ENCODE measurements around the gene TRAPPC2L.

The TRAPPC2L gene, protein sequence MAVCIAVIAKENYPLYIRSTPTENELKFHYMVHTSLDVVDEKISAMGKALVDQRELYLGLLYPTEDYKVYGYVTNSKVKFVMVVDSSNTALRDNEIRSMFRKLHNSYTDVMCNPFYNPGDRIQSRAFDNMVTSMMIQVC

DNA sequence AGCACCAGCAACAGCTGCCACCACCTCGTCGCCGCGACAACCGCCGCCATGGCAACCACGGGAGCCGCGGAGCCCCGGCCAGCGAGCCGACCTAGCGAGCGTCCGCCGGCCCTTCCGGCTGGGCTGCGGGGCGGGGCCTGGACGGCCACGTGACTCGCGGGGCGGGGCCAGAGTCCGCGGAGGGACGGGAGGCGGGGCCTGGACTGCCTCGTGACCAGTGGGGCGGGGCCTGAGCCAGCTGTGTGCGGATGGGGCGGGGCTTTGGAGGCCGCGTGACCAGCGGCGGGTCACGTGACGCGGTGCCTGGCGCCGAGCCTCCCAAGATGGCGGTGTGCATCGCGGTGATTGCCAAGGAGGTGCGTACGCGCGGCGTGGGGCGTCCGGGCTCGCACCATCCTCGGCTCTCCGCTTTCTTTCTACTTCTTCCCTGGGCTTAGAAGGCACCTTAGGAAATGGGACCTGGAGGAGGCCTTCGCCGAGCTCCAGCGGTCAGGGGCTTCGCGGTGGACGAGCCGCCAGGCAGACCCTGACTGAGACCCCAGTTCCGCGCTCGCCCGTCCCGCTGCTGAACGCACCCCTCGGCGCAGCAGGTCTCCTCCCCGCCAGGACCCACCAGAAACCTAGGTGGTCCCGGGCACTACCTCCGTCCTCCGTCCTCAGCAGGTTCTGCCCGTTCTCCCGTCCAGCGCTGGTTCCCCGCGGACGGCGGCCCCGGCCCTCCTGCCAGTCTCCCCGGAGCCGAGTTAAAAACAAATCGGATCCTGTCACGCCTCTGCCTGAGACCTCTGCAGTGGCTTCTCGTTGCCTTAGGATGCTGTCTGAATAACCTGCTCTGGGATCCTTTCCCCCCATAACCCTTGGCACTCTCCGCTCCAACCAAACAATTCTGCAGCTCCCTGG is at the start of gene TRAPPC2L, which contains the start of gene GALNS:
Gene TRAPPC2L, plus strand, starts transcription at position 300 of the 900 bp plus-strand sequence. Its CDS starts 24 bp downstream, at position 324.
Gene GALNS, minus strand, starts transcription at position 120 of the 900 bp plus-strand sequence. Its CDS starts 70 bp downstream, at position 50.
- peak; percentile 95 for DNase-seq (ENCODE audit: low read depth)

DNA sequence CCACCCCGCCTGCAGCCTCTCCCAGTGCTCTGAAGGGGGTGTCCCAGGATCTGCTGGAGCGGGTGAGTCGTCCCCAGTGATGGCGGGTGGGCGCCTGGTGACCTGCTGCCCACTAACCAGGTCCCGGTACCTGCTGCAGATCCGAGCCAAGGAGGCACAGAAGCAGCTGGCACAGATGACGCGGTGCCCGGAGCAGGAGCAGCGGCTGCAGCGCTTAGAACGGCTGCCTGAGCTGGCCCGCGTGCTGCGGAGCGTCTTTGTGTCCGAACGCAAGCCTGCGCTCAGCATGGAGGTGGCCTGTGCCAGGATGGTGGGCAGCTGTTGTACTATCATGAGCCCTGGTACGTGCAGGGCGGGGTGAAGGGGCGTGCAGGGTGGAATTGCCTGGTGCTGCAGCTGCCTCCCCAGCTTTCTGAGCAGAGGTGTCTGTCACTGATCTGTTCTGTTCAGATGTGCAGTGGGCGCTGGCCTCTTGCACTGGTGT is 49.7 kb upstream of the TRAPPC2L start:
- no peak for DNase-seq (ENCODE audit: low read depth)

DNA sequence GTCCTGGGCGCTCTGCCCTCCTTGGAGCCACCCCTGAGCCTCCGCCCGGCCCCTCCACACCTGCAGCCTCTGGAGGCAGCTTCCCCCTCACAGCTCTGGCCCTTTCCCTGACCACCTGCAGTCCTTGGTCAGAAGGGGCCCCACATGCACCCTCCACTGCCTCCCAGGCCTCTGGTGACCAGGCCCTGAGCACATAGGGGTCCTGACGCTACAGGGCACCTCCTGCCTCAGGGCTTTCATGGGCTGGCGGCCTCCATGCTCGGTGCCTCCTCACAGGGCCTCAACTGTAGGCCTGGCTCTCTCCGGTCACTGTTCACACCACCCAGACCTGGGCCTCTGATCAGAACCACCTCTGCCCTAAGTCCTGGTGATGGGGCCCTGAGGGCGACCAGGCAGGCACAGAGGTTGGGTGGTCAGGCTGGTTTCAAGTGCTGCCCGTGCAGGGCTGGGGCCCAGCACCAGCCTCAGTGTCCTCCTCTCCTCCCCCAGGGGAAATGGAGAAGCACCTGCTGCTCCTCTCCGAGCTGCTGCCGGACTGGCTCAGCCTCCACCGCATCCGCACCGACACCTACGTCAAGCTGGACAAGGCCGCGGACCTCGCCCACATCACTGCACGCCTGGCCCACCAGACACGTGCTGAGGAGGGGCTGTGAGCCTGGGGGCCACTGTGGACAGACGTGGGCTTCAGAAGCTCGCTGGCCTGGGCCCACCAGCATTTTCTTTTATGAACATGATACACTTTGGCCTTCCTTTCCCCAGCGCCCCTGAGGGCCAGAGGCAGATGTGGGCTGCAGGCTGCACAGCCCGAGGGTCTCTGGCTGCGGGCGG is 49.1 kb upstream of the TRAPPC2L start:
- no peak for DNase-seq (ENCODE audit: low read depth)

DNA sequence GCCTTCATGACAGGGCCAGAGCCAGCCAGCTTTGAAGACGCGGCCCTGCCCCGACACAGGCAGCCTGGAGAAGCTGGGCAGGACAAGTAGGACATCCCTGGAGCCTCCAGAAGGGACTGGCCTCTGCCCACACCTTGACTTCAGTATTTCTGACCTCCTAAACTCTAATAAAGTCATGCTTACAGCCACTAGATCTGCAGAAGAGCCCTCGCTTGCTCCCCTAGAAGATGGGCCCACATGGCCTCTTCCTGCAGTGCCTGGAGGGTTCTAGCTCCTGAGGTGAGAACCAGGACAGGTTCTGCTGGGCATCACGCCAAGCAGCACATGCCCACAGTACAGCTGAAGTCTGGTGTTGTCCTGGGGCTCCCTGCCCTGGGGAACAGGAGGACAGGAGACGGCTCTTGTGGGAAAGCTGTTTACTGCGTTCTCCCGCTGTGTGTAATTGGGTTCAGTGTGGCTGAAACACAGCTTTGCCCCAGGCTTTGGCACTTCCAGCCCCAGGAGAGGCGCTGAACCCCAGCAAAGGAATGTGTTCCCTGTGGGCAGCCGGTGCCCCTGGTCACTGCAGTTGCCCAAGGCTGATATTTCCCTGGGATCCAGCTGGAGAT is 47.8 kb upstream of the TRAPPC2L start:
- no peak for DNase-seq (ENCODE audit: low read depth)

DNA sequence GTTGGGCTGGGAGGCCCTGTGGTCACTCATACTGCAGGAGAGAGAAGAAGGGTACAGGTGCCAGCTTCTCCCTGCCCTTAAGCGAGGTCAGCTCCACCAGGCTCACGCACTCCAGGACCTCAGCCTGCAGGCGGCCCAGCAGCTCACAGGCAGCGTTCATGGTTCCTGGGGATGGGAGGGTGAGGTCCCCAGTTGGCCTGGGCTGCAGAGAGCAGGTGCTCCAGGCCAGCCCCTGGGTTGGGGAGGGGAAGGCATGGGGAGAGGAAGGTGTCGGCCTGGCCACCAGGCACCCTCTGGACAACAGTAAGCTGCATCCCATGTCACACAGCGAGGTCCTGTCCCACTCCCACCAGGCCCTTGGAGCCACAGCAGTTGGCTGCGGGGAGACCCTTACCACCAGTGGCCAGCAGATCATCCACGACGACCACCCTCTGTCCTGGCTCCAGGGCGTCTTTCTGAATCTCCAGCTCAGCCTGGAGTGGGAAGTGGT is 47.2 kb upstream of the TRAPPC2L start:
- DNase-seq (ENCODE audit: low read depth), result no peak

DNA sequence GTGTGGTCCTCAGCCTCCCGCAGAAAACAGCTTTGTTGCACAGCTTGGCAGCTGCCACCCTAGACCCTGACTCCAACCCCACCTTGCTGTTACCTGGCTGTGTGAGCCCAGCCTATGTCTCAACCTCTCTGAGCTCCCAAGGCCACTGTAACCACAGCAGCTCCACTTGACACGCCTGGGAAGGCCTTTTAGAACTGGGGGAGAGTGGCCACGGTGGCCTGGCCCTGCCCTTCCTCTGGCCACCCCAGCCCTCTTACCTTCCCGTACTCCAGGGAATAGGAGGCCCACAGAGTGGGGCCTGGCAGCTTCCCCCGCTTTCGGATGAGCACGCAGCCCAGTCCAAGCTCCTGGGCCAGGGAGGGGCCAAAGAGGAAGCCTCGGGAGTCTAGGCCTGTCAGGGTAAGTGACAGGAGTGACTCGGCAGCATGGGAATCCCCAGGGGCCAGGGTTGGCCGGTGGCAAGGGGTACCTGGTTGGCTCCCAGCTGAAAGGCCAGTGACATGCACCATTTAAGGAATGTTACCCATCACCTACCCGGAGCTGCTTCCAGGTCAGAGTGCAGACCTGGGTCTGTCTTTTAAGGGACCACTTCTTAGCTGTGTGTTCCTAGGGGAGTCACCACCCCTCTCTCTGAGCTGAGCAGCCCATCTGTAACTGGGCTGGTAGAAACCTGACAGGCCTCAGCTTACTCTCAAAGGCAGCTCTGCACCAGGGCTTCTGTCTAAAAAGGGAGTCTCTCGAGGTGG is 46.6 kb upstream of the TRAPPC2L start:
- DNase-seq (ENCODE audit: low read depth), result no peak

DNA sequence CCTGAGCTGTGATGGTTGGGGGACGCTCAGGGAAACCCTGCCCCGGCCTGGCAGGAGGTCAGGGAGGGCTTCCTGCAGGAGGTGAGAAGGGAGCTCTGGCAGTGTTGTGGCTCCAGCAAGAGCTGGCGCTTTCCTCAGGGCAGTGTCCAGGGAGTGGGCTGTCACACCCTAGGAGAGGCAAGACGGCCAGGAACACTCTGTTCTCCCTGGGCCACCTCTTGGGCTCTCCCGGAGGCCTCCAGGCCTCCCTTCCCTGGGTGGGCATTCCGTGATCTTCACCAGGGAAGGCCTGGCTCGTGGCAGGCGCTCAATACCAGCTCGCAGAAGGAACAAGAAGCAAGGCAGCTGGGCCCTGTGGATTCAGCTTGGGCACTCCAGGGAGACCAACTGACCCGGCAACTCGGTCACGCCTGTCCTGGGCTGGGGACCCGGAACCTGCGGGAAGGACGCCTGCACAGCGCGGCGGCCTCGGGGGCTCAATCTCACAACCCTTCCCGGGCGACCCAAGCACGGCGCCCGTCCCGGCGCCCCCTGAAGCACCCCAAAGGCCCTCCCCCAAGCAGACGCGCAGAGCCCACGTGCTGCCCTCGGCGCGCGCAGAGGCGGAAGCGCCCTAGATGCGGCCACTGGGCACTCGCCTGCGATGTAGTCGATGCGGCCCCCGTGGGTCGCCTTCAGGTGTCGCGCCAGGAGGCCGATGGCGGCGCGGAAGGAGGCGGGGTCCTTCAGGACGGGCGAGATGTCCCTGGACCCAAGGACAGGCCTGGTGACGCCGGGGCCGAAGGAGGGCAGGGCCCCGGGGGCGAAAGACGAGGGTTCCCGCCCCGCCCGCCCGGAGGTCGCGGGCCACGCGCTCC is 45.8 kb upstream of the TRAPPC2L start:
- peak; percentile 83 for DNase-seq (ENCODE audit: low read depth)

DNA sequence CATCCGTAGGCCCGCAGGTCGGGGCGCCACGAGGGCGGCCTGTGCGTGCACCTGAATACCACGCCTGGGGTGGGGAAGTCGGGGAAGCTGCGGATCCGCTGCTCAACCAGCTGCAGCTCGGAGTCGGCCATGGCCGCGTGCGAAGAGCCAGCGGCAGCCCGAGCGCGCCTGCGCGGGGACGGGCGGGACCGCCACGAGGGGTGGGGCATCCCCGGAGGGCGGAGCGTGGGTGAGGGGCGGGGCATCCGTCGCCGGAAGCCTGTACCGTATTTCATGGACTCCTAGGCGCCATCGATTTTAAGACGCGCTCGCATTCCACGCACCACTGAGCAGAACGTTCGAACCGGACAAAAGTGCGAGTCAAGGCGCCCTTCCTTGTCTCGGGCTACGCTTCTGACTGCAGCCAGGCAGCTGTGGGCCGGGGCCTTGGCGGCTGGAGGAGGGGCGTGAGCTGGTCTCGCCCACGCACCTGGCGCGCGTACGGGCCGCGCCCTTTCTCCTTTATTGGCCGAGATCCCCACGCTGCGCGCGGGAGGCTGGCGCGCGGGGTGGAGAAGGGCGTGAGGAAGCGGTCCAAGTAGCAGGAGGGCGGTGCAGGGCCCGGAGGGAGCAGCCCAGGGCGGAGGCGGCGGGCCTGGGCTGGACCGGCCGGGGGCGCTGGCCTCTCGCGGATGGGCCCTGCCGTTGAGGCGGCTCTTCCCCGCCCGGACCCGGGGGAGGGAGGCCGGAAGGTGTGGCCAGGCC is 45.0 kb upstream of the TRAPPC2L start, which contains the start of gene APRT:
Gene APRT, minus strand, starts transcription at position 160 of the 744 bp plus-strand sequence. Its CDS starts 29 bp downstream, at position 131.
- peak; percentile 93 for DNase-seq (ENCODE audit: low read depth)

DNA sequence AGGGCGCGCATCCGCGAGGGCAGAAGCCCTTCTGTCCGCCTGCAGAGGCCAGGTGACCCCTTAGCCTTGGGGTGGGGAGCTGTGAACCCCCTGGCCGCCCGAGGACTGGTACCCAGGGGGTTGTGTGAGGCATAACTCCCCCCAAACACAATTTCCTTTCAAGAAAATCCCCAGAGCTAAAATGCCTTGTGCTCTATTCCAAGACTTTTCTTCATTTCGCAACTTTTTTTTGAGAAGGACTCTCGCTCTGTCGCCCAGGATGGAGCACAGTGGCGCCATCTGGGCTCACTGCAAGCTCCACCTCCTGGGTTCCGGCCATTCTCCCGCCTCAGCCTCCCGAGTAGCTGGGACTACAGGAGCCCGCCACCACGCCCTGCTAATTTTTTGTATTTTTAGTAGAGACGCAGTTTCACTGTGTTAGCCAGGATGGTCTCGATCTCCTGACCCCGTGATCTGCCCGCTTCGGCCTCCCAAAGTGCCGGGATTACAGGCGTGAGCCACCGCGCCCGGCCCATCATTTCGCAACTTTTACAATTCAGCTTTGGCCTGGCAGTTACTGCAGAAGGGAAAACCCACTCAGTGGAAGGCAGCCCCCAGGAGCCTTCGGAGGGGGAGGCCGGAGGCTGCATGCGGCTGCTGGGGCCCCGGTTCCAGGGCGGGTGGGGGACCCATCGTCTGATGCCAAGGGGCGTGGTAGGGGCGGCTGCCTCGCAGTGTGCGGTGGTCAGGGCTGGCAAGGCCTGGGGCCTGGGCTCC is 44.2 kb upstream of the TRAPPC2L start:
- DNase-seq (ENCODE audit: low read depth), result peak; percentile 62

DNA sequence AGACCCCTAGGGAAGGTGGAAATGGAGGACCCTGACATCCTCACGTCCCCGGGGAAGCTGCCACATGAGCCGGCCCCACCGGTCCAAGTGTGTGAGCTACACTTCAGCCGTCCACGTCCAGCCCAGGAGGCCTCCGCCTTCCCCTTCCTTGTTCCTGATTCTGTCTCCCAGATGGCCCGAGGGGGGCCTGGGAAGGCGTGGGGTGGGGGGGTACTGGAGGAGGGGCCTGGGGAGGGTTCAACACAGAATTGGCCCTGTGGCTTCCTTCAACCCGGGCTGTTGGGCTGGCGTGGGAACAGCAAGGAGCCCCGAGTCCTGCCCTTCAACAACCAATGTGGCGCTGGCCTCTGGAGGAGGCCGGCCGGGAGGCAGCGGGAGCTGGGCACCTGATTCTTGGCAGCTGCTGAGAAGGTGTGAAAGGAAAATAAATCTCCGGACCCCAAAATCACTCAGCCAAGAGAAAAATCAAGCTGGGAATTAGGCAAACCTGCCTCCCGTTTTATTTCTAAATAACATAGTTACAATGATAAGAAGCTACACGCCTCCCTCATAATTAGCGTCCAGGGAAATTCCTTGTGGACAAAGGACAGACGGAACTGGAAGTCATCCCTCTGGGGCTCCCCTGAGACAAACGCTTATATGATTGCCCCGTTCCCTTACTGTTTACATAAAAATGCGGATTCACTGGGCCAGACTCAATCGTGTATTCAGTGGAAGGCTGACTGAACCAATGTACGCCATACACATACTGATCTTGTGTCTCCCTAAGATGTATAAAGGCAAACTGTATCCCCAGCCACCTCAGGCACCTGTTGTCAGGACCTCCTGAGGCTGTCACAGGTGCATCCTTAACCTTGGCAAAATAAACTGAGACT is 43.4 kb upstream of the TRAPPC2L start:
- no peak for DNase-seq (ENCODE audit: low read depth)

DNA sequence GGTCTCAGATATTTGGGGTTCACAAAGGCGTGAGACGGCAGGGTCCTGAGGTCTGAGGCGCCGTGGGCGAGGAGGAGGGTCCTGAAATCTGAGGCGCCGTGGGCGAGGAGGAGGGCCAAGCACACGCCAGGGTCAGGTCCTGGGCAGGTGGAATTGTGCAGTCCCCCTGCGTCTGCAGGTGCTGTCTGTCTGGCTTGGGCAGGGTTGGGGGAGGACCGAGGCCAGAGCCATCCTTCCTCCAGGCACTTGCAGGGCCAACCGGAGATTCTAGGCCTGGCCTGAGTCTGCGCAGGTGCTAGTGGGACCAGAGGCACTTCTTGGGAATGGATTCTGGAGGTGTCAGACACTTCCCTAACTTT is 42.8 kb upstream of the TRAPPC2L start:
- DNase-seq (ENCODE audit: low read depth), result no peak

DNA sequence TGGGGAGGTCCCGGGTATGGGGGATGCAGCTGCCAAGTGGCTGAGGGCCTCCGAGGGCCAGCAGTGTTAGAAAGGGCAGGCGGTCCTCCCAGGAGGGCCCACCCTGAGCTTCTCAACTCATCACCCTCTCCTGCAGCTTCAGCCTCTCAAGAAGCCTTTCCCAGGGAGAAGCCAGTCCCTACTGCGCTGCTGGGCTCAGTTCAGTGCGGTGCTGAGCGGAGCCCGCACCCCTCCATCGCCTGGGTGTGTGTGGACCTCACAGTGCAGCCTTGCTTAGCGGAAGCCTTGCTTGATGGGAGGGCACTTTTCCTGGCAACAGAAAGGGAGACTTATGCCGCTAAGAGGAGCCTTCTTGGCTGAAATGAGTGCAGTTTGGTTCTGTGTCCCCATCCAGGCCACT is 41.7 kb upstream of the TRAPPC2L start:
- no peak for DNase-seq (ENCODE audit: low read depth)

DNA sequence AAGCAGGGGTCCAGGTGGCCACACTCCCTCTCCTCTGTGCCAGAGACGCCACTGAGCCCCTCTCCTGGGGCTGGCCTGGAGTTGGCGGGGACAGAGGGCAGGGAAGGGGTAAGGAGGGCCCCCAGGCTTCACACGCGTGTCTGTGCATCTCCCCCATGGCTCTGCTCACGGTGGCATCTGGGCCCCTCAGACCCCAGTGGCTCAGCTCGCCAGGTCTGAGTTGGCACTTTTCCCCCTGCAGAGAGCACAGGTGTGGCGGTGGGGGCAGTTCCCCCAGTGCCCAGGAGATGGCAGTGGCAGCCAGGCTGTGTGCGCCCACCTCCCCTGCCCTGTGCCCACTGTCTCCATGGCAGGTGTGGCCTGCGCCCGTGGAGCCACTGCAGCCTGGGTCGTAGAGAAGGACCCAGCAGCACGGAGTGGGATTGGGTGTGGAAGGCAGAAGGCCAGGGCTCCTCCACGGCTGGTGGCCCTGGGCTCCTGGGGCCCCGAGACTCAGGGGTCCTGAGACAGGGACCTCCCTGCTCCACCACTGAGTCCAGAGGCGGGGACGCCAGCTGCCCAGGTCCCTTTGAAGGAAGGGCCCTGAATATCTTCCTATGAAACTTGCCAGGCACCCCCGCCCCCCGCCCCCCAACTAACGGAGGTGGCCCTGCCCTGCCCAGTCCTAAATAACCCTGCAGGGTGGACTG is 40.9 kb upstream of the TRAPPC2L start:
- peak; percentile 21 for DNase-seq (ENCODE audit: low read depth)

DNA sequence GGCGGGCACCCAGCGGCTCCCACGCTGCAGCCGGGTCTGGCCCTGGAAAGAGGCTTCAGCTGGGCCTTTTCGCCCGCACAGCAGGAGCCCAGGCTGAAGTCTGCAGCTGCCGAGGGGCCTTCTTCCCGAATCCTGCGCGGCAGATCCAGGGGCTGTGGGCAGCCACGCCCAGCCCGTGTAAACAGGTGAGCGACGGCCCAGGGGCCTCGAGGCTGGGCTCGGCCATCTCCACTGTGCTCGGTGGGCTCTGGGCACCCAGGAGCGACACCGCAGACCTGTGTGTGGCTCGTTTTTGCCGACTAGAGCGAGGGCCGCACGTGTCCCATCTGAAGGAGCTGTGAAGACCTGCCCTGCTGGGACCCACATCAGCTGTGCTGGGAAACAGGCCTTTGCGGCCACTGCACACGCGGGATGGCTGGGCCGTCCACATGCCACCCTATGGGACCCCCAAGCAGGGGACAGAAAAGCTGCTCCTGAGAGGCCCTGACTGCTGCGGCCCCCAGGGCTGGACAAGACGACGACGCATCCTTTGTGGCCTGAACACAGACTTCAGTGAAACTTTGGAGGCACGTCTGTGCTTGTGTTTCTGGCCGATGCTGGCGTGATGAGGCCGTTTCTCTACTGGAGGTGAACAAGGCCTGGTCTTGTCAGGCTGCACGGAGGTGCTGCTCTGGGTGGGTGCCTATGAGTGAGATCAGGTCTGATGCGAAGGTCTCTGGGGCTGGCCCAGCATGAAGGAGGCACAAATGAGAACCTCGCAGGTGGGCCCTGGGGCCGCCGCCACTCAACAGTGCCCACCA is 40.0 kb upstream of the TRAPPC2L start:
- no peak for DNase-seq (ENCODE audit: low read depth)

DNA sequence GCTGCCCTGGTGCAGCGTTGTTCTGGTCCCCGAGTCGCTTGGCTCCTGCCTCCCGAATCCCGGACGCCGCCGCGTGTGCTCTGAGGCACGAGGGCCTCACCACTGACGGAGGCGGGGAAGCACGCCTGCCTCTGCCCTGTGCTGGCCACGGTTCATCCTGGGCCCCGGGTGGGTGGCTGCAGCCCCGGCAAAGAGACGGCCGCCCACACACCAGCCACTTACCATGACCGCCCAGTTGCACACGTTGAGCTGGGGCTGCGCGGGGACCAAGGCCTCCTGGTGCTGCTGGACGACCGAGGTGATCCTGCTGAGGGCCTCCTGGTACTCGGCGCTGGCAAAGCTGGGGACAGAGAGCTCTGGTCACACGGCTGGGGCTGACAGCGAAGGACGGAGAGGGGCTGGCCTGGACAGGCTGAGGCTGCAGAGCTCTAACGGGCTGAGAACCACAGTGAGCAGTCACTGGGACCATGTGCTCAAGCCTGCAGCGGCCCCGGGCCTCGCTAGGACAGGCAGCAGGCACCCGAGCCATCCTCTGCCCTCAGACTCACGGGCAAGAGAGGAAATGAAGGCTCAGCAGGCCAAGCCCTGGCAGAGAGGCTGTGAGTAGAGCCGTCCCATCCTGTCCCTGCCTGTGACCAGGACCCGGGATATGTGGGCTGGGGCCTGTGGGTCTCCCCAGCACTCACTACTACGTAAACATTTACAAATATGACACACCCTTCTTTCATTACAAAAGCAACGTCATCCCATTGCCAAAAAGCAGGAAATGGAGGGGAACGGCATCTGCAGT is 38.9 kb upstream of the TRAPPC2L start:
- peak; percentile 43 for DNase-seq (ENCODE audit: low read depth)
